HFFc6 (cell line): Measurements from ENCODE around the gene SH3BP4. TPM values are rescaled to one million over a fixed set of nuclear protein-coding genes. Genes with fewer than 3 reads are reported as not detected.

Source experiments
- DNase-seq: peaks from one replicate; pipeline ENCODE4 v3.0.0-alpha.2; 2018
- H3K27ac Mint-ChIP-seq: 2 replicates; pipeline ENCODE4 v1.8.0; 2020; ENCODE audit warnings: mild to moderate bottlenecking, mixed read lengths
- H3K27me3 Mint-ChIP-seq: 2 replicates; pipeline ENCODE4 v1.8.0; 2021; ENCODE audit warnings: mild to moderate bottlenecking, moderate library complexity, mixed read lengths; ENCODE audit not compliant: insufficient read depth
- H3K36me3 Mint-ChIP-seq: 2 replicates; pipeline ENCODE4 v1.8.0; 2021; ENCODE audit warnings: low read depth, mixed read lengths
- H3K4me1 Mint-ChIP-seq: 2 replicates; pipeline ENCODE4 v1.8.0; 2020; ENCODE audit warnings: low read depth, mixed read lengths
- H3K4me3 Mint-ChIP-seq: 2 replicates; pipeline ENCODE4 v1.8.0; 2020; ENCODE audit warnings: mild to moderate bottlenecking, moderate library complexity, mixed read lengths
- H3K9me3 Mint-ChIP-seq: 2 replicates; pipeline ENCODE4 v1.8.0; 2020; ENCODE audit warnings: mild to moderate bottlenecking, mixed read lengths
- total RNA-seq, 6 experiments: library from RNA; stranded (reverse); fragmentation: NEBNext Ultra II Directional; extraction: Animal tissue kit (Norgen Biotek cat#: 25700); gene quantifications; 2 replicates in 1 of 6; 3 replicates in 5 of 6; pipeline ENCODE4 v1.2.3, GENCODE V29; 2021
- TF ChIP-seq, protein P1 (sequence below): fragments of 200-600 bp; sonication (generic); IDR thresholded peaks from 2 replicates; pipeline ENCODE4 v1.5.0; 2021; ENCODE audit warnings: antibody characterized with exemption, mild to moderate bottlenecking

Gene SH3BP4
- total RNA-seq, 6 experiments from 2014 or later: 82.3 to 98.7 (median 87.8) TPM

DNA sequence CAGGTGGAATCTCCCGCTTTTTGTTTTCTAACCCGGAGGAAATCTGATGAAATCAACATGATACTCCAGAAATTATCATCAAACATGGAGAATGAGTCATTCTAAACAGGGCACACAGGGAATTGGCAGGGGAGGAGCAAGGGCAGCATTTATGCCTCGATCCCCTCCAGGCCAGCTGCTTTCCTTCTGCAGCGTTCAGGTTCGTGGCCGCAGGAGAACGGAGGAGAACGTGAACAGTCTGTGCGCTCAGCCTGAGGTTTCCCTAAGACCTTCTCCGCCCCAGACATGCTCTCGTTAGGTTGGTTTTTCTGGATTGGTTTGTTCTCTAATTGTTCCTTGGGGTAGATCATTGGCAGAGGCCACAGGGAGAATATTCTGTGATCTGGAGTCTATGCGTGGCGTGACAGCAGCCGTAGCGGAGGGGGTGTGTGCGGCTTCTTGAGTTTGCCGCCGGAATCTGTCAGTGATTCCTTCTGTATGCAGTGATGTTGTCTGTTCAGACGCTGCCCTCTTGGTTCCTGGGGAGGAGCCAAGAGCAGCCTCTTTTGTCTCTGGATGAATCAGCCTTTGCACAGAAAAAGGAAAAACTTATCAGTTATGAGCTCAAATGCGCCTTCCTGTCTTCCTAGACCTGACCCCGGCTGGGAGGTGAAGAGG, 75.9 kb downstream of the SH3BP4 start:
- peaks cover 89% of the 10 kb centered on the region for H3K4me1 Mint-ChIP-seq
- TF ChIP-seq, protein P1, sequence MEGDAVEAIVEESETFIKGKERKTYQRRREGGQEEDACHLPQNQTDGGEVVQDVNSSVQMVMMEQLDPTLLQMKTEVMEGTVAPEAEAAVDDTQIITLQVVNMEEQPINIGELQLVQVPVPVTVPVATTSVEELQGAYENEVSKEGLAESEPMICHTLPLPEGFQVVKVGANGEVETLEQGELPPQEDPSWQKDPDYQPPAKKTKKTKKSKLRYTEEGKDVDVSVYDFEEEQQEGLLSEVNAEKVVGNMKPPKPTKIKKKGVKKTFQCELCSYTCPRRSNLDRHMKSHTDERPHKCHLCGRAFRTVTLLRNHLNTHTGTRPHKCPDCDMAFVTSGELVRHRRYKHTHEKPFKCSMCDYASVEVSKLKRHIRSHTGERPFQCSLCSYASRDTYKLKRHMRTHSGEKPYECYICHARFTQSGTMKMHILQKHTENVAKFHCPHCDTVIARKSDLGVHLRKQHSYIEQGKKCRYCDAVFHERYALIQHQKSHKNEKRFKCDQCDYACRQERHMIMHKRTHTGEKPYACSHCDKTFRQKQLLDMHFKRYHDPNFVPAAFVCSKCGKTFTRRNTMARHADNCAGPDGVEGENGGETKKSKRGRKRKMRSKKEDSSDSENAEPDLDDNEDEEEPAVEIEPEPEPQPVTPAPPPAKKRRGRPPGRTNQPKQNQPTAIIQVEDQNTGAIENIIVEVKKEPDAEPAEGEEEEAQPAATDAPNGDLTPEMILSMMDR: no peak
- H3K9me3 Mint-ChIP-seq: no peaks in the 10 kb centered on the region
- peak overlapping the region; percentile 84 for H3K27ac Mint-ChIP-seq
- H3K4me3 Mint-ChIP-seq: peak overlapping the region; percentile 78
- H3K27me3 Mint-ChIP-seq: peaks cover 9% of the 10 kb centered on the region; the same call in 1 of the 2 replicates
- peaks cover 39% of the 10 kb centered on the region for H3K36me3 Mint-ChIP-seq
- DNase-seq: peak; percentile 80

DNA sequence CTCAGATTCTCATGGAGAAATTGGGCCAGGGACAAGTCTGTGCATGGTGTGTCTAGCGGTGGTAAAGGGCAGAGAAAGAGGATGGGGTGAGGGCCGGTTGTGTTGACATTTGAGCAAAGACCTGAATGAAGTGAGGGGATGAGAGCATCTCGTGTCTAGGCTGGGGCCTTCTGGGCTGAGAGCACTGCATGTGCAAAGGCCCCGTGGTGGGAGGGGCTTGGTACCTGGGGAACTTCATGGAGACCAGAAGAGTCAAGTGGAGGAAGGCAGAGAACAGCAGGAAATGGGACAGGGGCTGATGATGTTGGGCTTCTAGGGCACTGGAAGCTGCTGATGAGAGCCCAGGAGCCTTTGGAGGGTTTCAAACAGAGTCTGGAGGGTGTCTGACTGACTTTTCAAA, 76.8 kb downstream of the SH3BP4 start:
- peaks cover 37% of the 10 kb centered on the region for H3K36me3 Mint-ChIP-seq
- DNase-seq: no peak
- peaks cover 79% of the 10 kb centered on the region for H3K4me1 Mint-ChIP-seq
- peak overlapping the region; percentile 78; the same call in 1 of the 2 replicates for H3K4me3 Mint-ChIP-seq
- H3K27ac Mint-ChIP-seq: peak overlapping the region; percentile 84
- no peaks in the 10 kb centered on the region for H3K9me3 Mint-ChIP-seq
- H3K27me3 Mint-ChIP-seq: peaks cover 8% of the 10 kb centered on the region
- TF ChIP-seq, protein P1: no peak

DNA sequence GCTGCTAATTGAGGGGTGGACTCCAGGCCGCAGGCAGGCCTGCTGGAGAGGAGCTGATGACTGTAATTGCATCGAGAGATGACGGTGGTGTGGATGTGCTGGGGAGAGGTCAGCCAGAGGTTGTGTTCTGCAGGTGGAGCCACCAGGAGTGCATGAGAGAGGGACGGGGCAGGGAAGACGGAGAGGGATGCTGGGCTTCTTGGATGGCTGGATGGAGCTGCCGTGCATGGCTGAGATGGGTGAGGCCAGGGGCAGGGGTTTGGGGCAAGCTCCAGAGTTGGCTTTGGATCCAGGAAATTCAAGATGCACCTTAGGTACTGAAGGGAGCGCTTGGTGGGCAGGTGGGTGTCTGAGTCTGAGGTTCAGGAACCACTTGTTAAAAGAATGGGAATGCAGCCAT, 77.2 kb downstream of the SH3BP4 start:
- Mint-ChIP-seq H3K27ac (peak overlapping the region; percentile 84), H3K4me3 (no peak overlapping the region), H3K4me1 (peaks cover 75% of the 10 kb centered on the region), H3K27me3 (peaks cover 8% of the 10 kb centered on the region), H3K9me3 (no peaks in the 10 kb centered on the region), H3K36me3 (peaks cover 37% of the 10 kb centered on the region)
- TF ChIP-seq, protein P1: no peak
- DNase-seq: no peak

DNA sequence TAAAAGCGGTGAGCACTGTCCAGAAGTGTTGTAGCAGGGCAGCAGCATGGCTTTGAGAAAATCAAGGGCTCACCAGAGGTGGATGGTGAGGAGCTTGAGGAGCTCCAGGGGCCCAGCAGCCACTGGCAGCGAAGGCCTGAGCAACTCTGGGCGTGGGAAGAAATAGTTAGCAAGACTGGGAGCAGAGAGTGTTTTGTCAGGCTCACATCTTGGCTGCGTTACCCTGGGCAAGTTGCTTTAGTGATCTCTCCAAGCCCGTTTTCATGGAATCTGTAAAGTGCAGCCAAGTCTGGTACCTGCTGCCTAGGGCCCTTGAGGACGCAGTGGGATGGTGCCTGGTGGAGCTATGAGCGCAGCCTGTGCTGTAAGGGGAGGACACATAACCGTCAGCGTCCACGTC, 78.3 kb downstream of the SH3BP4 start:
- no peak for DNase-seq
- Mint-ChIP-seq H3K4me3 (no peak overlapping the region), H3K4me1 (peaks cover 65% of the 10 kb centered on the region), H3K27me3 (peaks cover 5% of the 10 kb centered on the region), H3K9me3 (no peaks in the 10 kb centered on the region), H3K27ac (peak overlapping the region; percentile 53; the same call in 1 of the 2 replicates), H3K36me3 (peaks cover 42% of the 10 kb centered on the region)
- TF ChIP-seq, protein P1: no peak

DNA sequence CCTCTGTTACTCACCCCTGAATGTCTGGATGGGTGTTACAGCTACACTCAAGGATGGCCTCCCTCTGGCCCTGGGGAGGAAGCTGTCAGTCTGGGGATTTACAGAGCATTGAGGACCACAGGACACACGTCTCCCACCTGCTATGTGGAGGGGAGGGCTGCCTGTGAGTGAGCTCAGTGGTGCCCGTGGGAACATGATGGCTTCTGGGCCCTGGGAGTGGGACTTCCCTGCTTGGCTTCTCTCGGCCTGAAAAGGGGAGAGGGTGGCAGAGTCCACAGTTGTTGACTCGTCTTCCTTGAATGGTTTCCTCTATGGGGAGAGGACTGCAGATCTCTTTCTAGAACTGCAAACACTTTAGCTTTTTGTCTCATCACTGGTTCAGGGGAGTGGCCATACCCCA, 79.1 kb downstream of the SH3BP4 start:
- peaks cover 49% of the 10 kb centered on the region for H3K36me3 Mint-ChIP-seq
- H3K4me1 Mint-ChIP-seq: peaks cover 56% of the 10 kb centered on the region
- H3K9me3 Mint-ChIP-seq: no peaks in the 10 kb centered on the region
- peaks cover 5% of the 10 kb centered on the region for H3K27me3 Mint-ChIP-seq
- DNase-seq: no peak
- H3K4me3 Mint-ChIP-seq: no peak overlapping the region
- H3K27ac Mint-ChIP-seq: peak overlapping the region; percentile 57
- TF ChIP-seq, protein P1: no peak
